HG03139 (cell line): Measurements from ENCODE around the gene SMIM36.
"Not testable (repeated sequence)": the region's sequence is repeated elsewhere in the genome, so short reads cannot be mapped to it uniquely, and the experiment has no call there.

Experiments used
- ATAC-seq: cut with Tn5 transposase; IDR thresholded peaks from one replicate; pipeline ENCODE4 v1.9.1; 2021; ENCODE audit not compliant: unreplicated experiment

The SMIM36 gene

GRCh38 chr17:55507669-55508068, 3.6 kb downstream of the SMIM36 start:
- not testable (repeated sequence) for ATAC-seq

- not testable (repeated sequence) for ATAC-seq
Observed at GRCh38 chr17:55501626-55502025, 9.6 kb downstream of the SMIM36 start.

- ATAC-seq = no peak
Observed at GRCh38 chr17:55500103-55500502, 11.1 kb downstream of the SMIM36 start.

- ATAC-seq = no peak
Observed at GRCh38 chr17:55496094-55496881, 15.0 kb downstream of the SMIM36 start.

- no peak for ATAC-seq
Observed at GRCh38 chr17:55495239-55495638, 16.0 kb downstream of the SMIM36 start.

- no peak for ATAC-seq
Observed at GRCh38 chr17:55492781-55493341, 18.4 kb downstream of the SMIM36 start.

- ATAC-seq = no peak
Observed at GRCh38 chr17:55490376-55490775, 20.9 kb downstream of the SMIM36 start.

- ATAC-seq = no peak
Observed at GRCh38 chr17:55487695-55488432, 23.4 kb downstream of the SMIM36 start.

- no peak for ATAC-seq
Observed at GRCh38 chr17:55484575-55484974, 26.7 kb downstream of the SMIM36 start.

GRCh38 chr17:55482591-55483389, 28.5 kb downstream of the SMIM36 start:
- no peak for ATAC-seq

- ATAC-seq = no peak
Observed at GRCh38 chr17:55480631-55481315, 30.5 kb downstream of the SMIM36 start.

- ATAC-seq = no peak
Observed at GRCh38 chr17:55479903-55480302, 31.3 kb downstream of the SMIM36 start.

GRCh38 chr17:55478971-55479370, 32.3 kb downstream of the SMIM36 start:
- ATAC-seq = no peak

- ATAC-seq = no peak
Observed at GRCh38 chr17:55466671-55467070, 44.6 kb downstream of the SMIM36 start.

GRCh38 chr17:55465771-55466170, 45.5 kb downstream of the SMIM36 start:
- not testable (repeated sequence) for ATAC-seq

- peak; percentile 73 for ATAC-seq
Observed at GRCh38 chr17:55463600-55463999, 47.7 kb downstream of the SMIM36 start.

GRCh38 chr17:55462711-55463110, 48.5 kb downstream of the SMIM36 start:
- ATAC-seq = no peak

GRCh38 chr17:55462234-55462633, 49.0 kb downstream of the SMIM36 start:
- ATAC-seq = no peak

- ATAC-seq = no peak
Observed at GRCh38 chr17:55458978-55459377, 52.3 kb downstream of the SMIM36 start.

GRCh38 chr17:55458287-55458900, 52.9 kb downstream of the SMIM36 start:
- ATAC-seq = no peak
